Activated B cell treated with CpG ODN at 0.5 μM for 24 hours (primary cell): ENCODE data around the gene LTBR. TPM values are rescaled to one million over a fixed set of nuclear protein-coding genes. Genes with fewer than 3 reads are reported as not detected.

Experiments
- ATAC-seq: fragments of 200-7000 bp; cut with Tn5 transposase; one replicate; pipeline ENCODE4 v1.10.0; 2021; ENCODE audit warnings: low read depth, mild to moderate bottlenecking, moderate library complexity
- CTCF ChIA-PET: fragments of 350-600 bp; sonication (Branson Sonifier 250); formaldehyde crosslinking; loops from one replicate; lab custom pipeline; 2021; ENCODE audit warnings: antibody characterized with exemption; lab: Charles Lee
- POLR2A ChIA-PET: fragments of 350-600 bp; sonication (Branson Sonifier 250); formaldehyde crosslinking; loops from one replicate; lab custom pipeline; 2021; ENCODE audit warnings: antibody characterized with exemption; lab: Charles Lee
- DNase-seq: peaks from one replicate; pipeline ENCODE4 v3.0.0; 2022
- H3K27ac Mint-ChIP-seq: one replicate; pipeline ENCODE4 v1.8.0; 2020; ENCODE audit warnings: mixed read lengths
- H3K27me3 Mint-ChIP-seq: one replicate; pipeline ENCODE4 v1.8.0; 2021; ENCODE audit warnings: mixed read lengths
- H3K36me3 Mint-ChIP-seq: one replicate; pipeline ENCODE4 v1.8.0; 2021; ENCODE audit warnings: low read depth, mixed read lengths
- H3K4me1 Mint-ChIP-seq: one replicate; pipeline ENCODE4 v1.8.0; 2021; ENCODE audit warnings: mixed read lengths
- H3K4me3 Mint-ChIP-seq: one replicate; pipeline ENCODE4 v1.8.0; 2020; ENCODE audit warnings: mild to moderate bottlenecking, mixed read lengths
- H3K9me3 Mint-ChIP-seq: one replicate; pipeline ENCODE4 v1.8.0; 2020; ENCODE audit warnings: mixed read lengths
- intact Hi-C: fragments of 100-400 bp; cut with micrococcal nuclease; formaldehyde crosslinking; loops from one replicate; pipeline ENCODE4 v1.15.1; 2024
- total RNA-seq: library from RNA; stranded (reverse); gene quantifications from 2 replicates; pipeline ENCODE4 v1.2.3, GENCODE V29; 2022
- TF ChIP-seq, protein P1 (sequence below): fragments of 200-600 bp; IDR thresholded peaks from one replicate; pipeline ENCODE4 v1.8.0; 2022; ENCODE audit warnings: antibody characterized with exemption, mild to moderate bottlenecking

Gene LTBR
- total RNA-seq, 1 donor from 2014 or later: 0.33 TPM

DNA sequence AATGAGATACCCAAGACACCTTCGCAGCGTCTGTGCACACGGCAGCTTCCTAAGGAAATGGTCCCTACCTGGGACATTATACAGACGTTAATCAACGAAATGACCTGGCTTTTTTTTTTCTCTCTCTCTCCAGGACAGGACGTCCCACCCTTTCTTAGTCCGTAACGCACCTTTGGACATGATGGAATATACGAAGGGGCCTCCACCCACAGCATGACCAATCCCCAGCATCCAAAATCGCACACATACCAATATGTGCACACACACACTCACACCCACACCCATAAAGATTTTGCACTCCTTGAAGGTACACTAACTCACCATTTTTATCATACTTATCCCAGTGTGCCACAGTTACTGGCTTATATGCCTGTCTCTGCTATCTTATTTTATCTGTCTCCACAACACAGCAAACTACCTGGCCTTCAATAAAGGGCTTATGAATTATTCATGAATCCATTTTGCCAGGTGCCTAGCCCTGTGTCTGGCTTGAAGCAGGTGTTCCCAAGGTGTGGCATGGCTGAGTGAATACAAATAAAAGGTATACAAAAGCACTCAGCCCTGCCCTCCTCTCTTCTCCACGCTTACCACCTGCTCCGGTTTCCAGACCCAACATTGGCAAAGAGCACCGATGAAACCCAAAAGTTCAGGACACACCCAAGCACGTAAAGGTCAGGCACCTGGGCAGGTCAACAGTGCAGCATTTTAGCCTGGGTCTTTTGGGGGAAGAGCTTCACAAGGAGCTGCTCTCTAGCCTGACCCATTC is 10.8 kb upstream of the LTBR start:
- H3K4me3 Mint-ChIP-seq: no peak overlapping the region
- H3K9me3 Mint-ChIP-seq: no peaks in the 10 kb centered on the region
- peaks cover 1% of the 10 kb centered on the region for H3K4me1 Mint-ChIP-seq
- H3K36me3 Mint-ChIP-seq: no peaks in the 10 kb centered on the region
- intact Hi-C loops: no loop called here
- ChIA-PET CTCF (no interaction called here), POLR2A (no interaction called here)
- TF ChIP-seq, protein P1, sequence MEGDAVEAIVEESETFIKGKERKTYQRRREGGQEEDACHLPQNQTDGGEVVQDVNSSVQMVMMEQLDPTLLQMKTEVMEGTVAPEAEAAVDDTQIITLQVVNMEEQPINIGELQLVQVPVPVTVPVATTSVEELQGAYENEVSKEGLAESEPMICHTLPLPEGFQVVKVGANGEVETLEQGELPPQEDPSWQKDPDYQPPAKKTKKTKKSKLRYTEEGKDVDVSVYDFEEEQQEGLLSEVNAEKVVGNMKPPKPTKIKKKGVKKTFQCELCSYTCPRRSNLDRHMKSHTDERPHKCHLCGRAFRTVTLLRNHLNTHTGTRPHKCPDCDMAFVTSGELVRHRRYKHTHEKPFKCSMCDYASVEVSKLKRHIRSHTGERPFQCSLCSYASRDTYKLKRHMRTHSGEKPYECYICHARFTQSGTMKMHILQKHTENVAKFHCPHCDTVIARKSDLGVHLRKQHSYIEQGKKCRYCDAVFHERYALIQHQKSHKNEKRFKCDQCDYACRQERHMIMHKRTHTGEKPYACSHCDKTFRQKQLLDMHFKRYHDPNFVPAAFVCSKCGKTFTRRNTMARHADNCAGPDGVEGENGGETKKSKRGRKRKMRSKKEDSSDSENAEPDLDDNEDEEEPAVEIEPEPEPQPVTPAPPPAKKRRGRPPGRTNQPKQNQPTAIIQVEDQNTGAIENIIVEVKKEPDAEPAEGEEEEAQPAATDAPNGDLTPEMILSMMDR: no peak
- DNase-seq (no peak), ATAC-seq (no peak)
- no peak overlapping the region for H3K27ac Mint-ChIP-seq
- H3K27me3 Mint-ChIP-seq: peaks cover 51% of the 10 kb centered on the region

DNA sequence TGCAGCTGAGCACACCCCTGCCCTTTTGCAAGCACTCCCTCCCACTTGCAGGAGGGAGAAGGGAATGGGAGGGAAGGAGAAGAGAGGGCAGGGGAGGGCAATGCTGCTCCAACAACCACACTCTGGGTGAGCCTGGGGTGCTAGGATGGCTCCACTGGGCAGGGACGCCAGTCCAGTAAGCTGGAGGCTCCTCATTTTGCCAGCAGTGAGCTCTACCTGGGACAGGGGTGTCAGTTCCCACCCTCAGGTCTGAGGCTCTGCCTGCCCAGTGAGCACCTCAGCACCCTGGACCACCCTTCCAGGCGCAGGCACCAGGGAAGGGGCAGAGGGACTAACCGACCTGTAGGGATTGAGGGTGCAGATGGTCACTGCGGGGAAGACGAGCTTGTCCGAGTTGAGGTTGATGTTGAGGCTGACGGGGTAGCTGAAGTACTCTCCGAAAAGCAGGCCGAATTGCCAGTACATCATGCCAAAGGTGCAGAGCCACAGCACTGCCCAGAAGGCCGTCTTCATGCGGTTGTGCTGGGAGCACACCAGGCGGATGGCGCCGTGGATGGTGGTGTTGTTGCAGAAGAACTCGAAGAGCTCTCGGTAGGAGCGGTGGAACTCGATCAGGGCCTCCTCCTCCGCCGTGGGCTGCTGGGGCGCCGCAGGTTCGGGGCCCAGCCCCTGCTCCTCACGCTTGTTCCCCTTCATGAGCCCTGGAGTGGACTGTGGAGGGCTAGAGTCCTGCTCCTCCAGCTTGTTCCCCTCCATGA is 9.8 kb upstream of the LTBR start:
- Mint-ChIP-seq H3K27me3 (peaks cover 54% of the 10 kb centered on the region), H3K4me1 (no peaks in the 10 kb centered on the region), H3K9me3 (no peaks in the 10 kb centered on the region), H3K27ac (no peak overlapping the region), H3K36me3 (no peaks in the 10 kb centered on the region), H3K4me3 (no peak overlapping the region)
- TF ChIP-seq, protein P1: no peak
- ChIA-PET CTCF (no interaction called here), POLR2A (interaction anchor here (0.6 kb wide), 1 partner anchor 47 kb away, joined by 8 read pairs; no protein-coding TSS in a partner anchor)
- intact Hi-C loops: no loop called here
- no peak for ATAC-seq
- no peak for DNase-seq

DNA sequence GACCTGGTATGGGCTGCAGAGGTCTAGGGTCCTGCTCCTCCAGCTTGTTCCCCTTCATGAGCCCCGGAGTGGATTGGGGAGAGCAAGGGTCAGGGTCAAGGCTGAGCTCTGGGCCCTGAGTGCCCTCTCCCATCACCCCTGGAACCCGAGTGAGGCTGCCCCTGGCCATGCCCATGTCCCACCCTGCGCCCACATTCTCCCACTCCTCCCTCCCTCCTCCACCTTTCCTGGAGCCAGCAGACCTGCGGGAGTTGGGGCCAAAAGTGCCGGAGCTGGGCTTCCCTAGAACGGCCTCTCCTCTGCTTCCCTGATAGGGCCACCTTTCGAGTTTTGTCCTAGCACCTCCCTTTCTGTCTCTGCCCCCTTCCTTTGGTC is 9.2 kb upstream of the LTBR start:
- ChIA-PET CTCF (no interaction called here), POLR2A (interaction anchor here (0.6 kb wide), 1 partner anchor 47 kb away, joined by 8 read pairs; no protein-coding TSS in a partner anchor)
- Mint-ChIP-seq H3K4me1 (no peaks in the 10 kb centered on the region), H3K9me3 (no peaks in the 10 kb centered on the region), H3K27me3 (peaks cover 57% of the 10 kb centered on the region), H3K4me3 (no peak overlapping the region), H3K27ac (no peak overlapping the region), H3K36me3 (no peaks in the 10 kb centered on the region)
- intact Hi-C loops: loop anchor here (5.0 kb wide), 1 partner anchor 32 kb away; the partner anchor contains the start of gene TNFRSF1A
- DNase-seq (no peak), ATAC-seq (no peak)
- TF ChIP-seq, protein P1: no peak

DNA sequence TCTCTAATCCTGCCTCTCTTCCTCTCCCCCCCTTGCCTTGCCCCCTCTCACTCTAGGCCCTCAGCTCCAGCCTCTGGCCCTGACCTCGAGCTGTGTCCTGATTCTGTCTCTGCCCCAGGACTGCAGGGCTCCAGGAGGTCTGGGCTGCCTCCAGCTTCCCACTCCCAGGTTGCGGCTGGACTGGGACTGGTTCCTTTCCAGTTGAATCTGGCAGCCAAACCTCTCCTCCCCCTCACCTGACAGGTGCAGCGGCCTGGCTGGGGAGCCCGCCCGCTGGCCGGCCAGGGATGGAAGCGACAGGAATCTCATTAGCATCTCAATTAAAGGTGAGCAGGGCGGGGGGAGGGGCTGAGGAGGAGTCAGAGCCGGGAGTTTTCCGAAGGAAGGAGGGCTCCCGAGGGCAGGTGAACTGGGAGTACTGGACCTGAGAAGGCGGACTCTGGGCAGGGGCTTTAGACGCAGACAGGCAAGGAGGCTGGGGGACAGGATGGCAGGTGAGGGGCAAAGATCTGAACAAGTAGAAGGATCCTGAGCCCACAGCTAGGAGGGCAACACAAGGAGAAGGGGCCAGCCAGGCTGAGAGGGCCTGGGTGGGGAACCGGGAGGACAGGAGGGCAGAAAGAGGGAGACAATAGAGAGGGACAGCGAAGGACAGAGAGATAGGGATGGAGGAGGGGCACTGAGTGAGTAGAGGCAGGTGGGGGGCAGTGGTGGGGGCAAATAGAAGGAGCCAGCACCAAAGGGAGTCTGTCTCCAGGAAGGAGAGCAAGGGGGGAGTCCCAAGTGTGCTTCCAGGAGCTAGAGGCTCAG is 8.5 kb upstream of the LTBR start, which contains the start of gene SCNN1A:
SCNN1A (minus strand) TSS at position 295 of the 810 bp plus-strand sequence. CDS start 780 bp downstream, outside the sequence.
- Mint-ChIP-seq H3K27ac (no peak within 1 kb of the TSS), H3K27me3 (peaks cover 58% of the 10 kb centered on the region), H3K4me3 (no peak within 1 kb of the TSS), H3K36me3 (no peaks in the 10 kb centered on the region), H3K4me1 (no peaks in the 10 kb centered on the region), H3K9me3 (no peaks in the 10 kb centered on the region)
- intact Hi-C loops: loop anchor here (5.0 kb wide), 1 partner anchor 33 kb away; the partner anchor contains the start of gene TNFRSF1A
- ChIA-PET CTCF (no interaction called here), POLR2A (interaction anchor here (0.6 kb wide), 1 partner anchor 46 kb away, joined by 8 read pairs; no protein-coding TSS in a partner anchor)
- ATAC-seq (no peak), DNase-seq (no peak)
- TF ChIP-seq, protein P1: no peak
